Urinary bladder (tissue), 4 donors: ENCODE results near the gene CCDC6. TPM values are rescaled to one million over a fixed set of nuclear protein-coding genes. Genes with fewer than 3 reads are reported as not detected.
A peak's percentile ranks its signal among the peaks of the same experiment; 100 is the strongest.

Source experiments
- DNase-seq: peaks from one replicate; pipeline ENCODE4 v3.0.0-alpha.2; 2015; ENCODE audit errors: extremely low spot score
- H3K27ac ChIP-seq: one replicate; pipeline ENCODE4 v1.5.1; 2013; ENCODE audit warnings: low read depth, mild to moderate bottlenecking, moderate library complexity
- H3K36me3 ChIP-seq: one replicate; pipeline ENCODE4 v1.6.1; 2013; ENCODE audit warnings: mild to moderate bottlenecking, moderate library complexity; ENCODE audit not compliant: insufficient read depth
- H3K4me1 ChIP-seq: one replicate; pipeline ENCODE4 v1.6.1; 2013; ENCODE audit warnings: mild to moderate bottlenecking, moderate library complexity; ENCODE audit not compliant: insufficient read depth
- H3K4me3 ChIP-seq: one replicate; pipeline ENCODE4 v1.5.1; 2013; ENCODE audit warnings: low read depth, low read length
- whole genome bisulfite sequencing: extraction: QIAGEN DNeasy Blood & Tissue Kit; methylation state at CpG from one replicate; pipeline ENCODE4 v1.1.7; 2013; 5-methylcytosine and 5-hydroxymethylcytosine counted together
- polyA plus RNA-seq: library from polyadenylated mRNA; stranded (reverse); fragments of 200-250 nt; gene quantifications from one replicate; pipeline ENCODE4 v1.2.3, GENCODE V29; 2013
- total RNA-seq: library from RNA; depleted of rRNA; stranded (reverse); fragments of >200 nt; gene quantifications from one replicate; pipeline ENCODE4 v1.2.3, GENCODE V29; 2014
- donor health status: healthy with polysubstance abuse.
- donor health status: healthy.

The CCDC6 gene
- total and polyA plus RNA-seq, 2 donors: 22.8 to 58.2 TPM

GRCh38 chr10:59917922-59918321 lies 11.6 kb upstream of the CCDC6 start:
- no peak overlapping the region for H3K27ac ChIP-seq
- no peak for DNase-seq
- no peaks in the 10 kb centered on the region for H3K36me3 ChIP-seq
- WGBS: 78% methylated on average over 1 of the region's 1 CpG
- no peaks in the 10 kb centered on the region for H3K4me1 ChIP-seq
- H3K4me3 ChIP-seq: no peak overlapping the region

GRCh38 chr10:59913547-59914237 lies 7.3 kb upstream of the CCDC6 start:
- Histone ChIP-seq H3K4me3 (no peak overlapping the region), H3K4me1 (no peaks in the 10 kb centered on the region), H3K36me3 (no peaks in the 10 kb centered on the region), H3K27ac (no peak overlapping the region)
- no peak for DNase-seq

- Histone ChIP-seq H3K27ac (no peak overlapping the region), H3K4me3 (no peak overlapping the region), H3K4me1 (no peaks in the 10 kb centered on the region), H3K36me3 (no peaks in the 10 kb centered on the region)
- no peak for DNase-seq
- 33% methylated on average over 5 of the region's 5 CpGs for WGBS
Observed at GRCh38 chr10:59910867-59911266, 4.5 kb upstream of the CCDC6 start.

- H3K27ac ChIP-seq: no peak overlapping the region
- 49% methylated on average over 1 of the region's 1 CpG for WGBS
- no peak overlapping the region for H3K4me3 ChIP-seq
- no peaks in the 10 kb centered on the region for H3K36me3 ChIP-seq
- no peak for DNase-seq
- peaks cover under 1% of the 10 kb centered on the region for H3K4me1 ChIP-seq
Observed at GRCh38 chr10:59909815-59910214, 3.5 kb upstream of the CCDC6 start.

GRCh38 chr10:59908808-59909143 lies 2.4 kb upstream of the CCDC6 start:
- 33% methylated on average over 4 of the region's 4 CpGs for WGBS
- no peak for DNase-seq
- Histone ChIP-seq H3K36me3 (no peaks in the 10 kb centered on the region), H3K27ac (no peak overlapping the region), H3K4me1 (peaks cover 4% of the 10 kb centered on the region), H3K4me3 (peak overlapping the region; percentile 47)

- 2% methylated on average over 9 of the region's 9 CpGs for WGBS
- H3K36me3 ChIP-seq: no peaks in the 10 kb centered on the region
- peaks cover 4% of the 10 kb centered on the region for H3K4me1 ChIP-seq
- H3K4me3 ChIP-seq: peak overlapping the region; percentile 47
- DNase-seq: peak; percentile 52
- peak overlapping the region; percentile 90 for H3K27ac ChIP-seq
Observed at GRCh38 chr10:59907918-59908807, 1.8 kb upstream of the CCDC6 start.

- Histone ChIP-seq H3K36me3 (no peaks in the 10 kb centered on the region), H3K4me1 (peaks cover 4% of the 10 kb centered on the region), H3K4me3 (no peak overlapping the region), H3K27ac (no peak overlapping the region)
- no peak for DNase-seq
- 36% methylated on average over 2 of the region's 2 CpGs for WGBS
Observed at GRCh38 chr10:59907537-59907917, 1.2 kb upstream of the CCDC6 start.

- Histone ChIP-seq H3K4me1 (peaks cover 4% of the 10 kb centered on the region), H3K36me3 (no peaks in the 10 kb centered on the region), H3K4me3 (peak overlapping the region; percentile 90), H3K27ac (peak overlapping the region; percentile 58)
- no peak for DNase-seq
- WGBS: under 1% methylated on average over 56 of the region's 56 CpGs
Observed at GRCh38 chr10:59905731-59906416, 482 bp downstream of the CCDC6 start.

GRCh38 chr10:59905066-59905730 lies 1.2 kb downstream of the CCDC6 start:
- Histone ChIP-seq H3K27ac (peak overlapping the region; percentile 58), H3K36me3 (no peaks in the 10 kb centered on the region), H3K4me1 (peaks cover 4% of the 10 kb centered on the region), H3K4me3 (peak overlapping the region; percentile 90)
- no peak for DNase-seq
- 2% methylated on average over 23 of the region's 23 CpGs for WGBS

- no peak overlapping the region for H3K27ac ChIP-seq
- 56% methylated on average over 7 of the region's 7 CpGs for WGBS
- H3K4me3 ChIP-seq: peak overlapping the region; percentile 90
- H3K4me1 ChIP-seq: peaks cover 4% of the 10 kb centered on the region
- DNase-seq: no peak
- H3K36me3 ChIP-seq: no peaks in the 10 kb centered on the region
Observed at GRCh38 chr10:59904426-59905065, 1.8 kb downstream of the CCDC6 start.

GRCh38 chr10:59903871-59904270 lies 2.5 kb downstream of the CCDC6 start:
- DNase-seq: no peak
- peaks cover 4% of the 10 kb centered on the region for H3K4me1 ChIP-seq
- H3K27ac ChIP-seq: no peak overlapping the region
- 62% methylated on average over 6 of the region's 6 CpGs for WGBS
- no peak overlapping the region for H3K4me3 ChIP-seq
- no peaks in the 10 kb centered on the region for H3K36me3 ChIP-seq

- Histone ChIP-seq H3K4me1 (peaks cover 4% of the 10 kb centered on the region), H3K4me3 (no peak overlapping the region), H3K27ac (no peak overlapping the region), H3K36me3 (no peaks in the 10 kb centered on the region)
- WGBS: 87% methylated on average over 4 of the region's 4 CpGs
- no peak for DNase-seq
Observed at GRCh38 chr10:59902016-59902415, 4.3 kb downstream of the CCDC6 start.

- H3K27ac ChIP-seq: no peak overlapping the region
- H3K36me3 ChIP-seq: no peaks in the 10 kb centered on the region
- WGBS: 50% methylated on average over 1 of the region's 1 CpG
- DNase-seq: no peak
- H3K4me3 ChIP-seq: no peak overlapping the region
- peaks cover 4% of the 10 kb centered on the region for H3K4me1 ChIP-seq
Observed at GRCh38 chr10:59901470-59901869, 4.9 kb downstream of the CCDC6 start.
